Osteocyte (in vitro differentiated cells): ENCODE measurements around the gene TMEM94. TPM values are rescaled to one million over a fixed set of nuclear protein-coding genes. Genes with fewer than 3 reads are reported as not detected.

ENCODE experiments used
- DNase-seq: peaks from one replicate; pipeline ENCODE4 v3.0.0; 2021; ENCODE audit warnings: mixed read lengths; ENCODE audit not compliant: unreplicated experiment; ENCODE audit errors: extremely low spot score
- H3K27ac Mint-ChIP-seq: one replicate; pipeline ENCODE4 v1.8.0; 2021; ENCODE audit warnings: mild to moderate bottlenecking, mixed read lengths; ENCODE audit not compliant: unreplicated experiment
- H3K27me3 Mint-ChIP-seq: one replicate; pipeline ENCODE4 v1.8.0; 2021; ENCODE audit warnings: mixed read lengths; ENCODE audit not compliant: unreplicated experiment
- H3K36me3 Mint-ChIP-seq: one replicate; pipeline ENCODE4 v1.8.0; 2021; ENCODE audit warnings: mixed read lengths; ENCODE audit not compliant: unreplicated experiment
- H3K4me1 Mint-ChIP-seq: one replicate; pipeline ENCODE4 v1.8.0; 2021; ENCODE audit warnings: mixed read lengths; ENCODE audit not compliant: unreplicated experiment
- H3K4me3 Mint-ChIP-seq: one replicate; pipeline ENCODE4 v1.8.0; 2021; ENCODE audit warnings: mild to moderate bottlenecking, moderate library complexity, mixed read lengths; ENCODE audit not compliant: unreplicated experiment
- H3K9me3 Mint-ChIP-seq: one replicate; pipeline ENCODE4 v1.8.0; 2021; ENCODE audit warnings: mixed read lengths; ENCODE audit not compliant: unreplicated experiment
- CTCF ChIP-seq: fragments of 200-600 bp; sonication (generic); IDR thresholded peaks from 2 replicates; pipeline ENCODE4 v1.5.0; 2021; ENCODE audit warnings: antibody characterized with exemption, mild to moderate bottlenecking, moderate library complexity
- total RNA-seq: library from RNA; stranded (reverse); gene quantifications from 2 replicates; pipeline ENCODE4 v1.2.1, GENCODE V29; 2021

Gene TMEM94
- total RNA-seq, 1 donor from 2014 or later, result 78.4 TPM

DNA sequence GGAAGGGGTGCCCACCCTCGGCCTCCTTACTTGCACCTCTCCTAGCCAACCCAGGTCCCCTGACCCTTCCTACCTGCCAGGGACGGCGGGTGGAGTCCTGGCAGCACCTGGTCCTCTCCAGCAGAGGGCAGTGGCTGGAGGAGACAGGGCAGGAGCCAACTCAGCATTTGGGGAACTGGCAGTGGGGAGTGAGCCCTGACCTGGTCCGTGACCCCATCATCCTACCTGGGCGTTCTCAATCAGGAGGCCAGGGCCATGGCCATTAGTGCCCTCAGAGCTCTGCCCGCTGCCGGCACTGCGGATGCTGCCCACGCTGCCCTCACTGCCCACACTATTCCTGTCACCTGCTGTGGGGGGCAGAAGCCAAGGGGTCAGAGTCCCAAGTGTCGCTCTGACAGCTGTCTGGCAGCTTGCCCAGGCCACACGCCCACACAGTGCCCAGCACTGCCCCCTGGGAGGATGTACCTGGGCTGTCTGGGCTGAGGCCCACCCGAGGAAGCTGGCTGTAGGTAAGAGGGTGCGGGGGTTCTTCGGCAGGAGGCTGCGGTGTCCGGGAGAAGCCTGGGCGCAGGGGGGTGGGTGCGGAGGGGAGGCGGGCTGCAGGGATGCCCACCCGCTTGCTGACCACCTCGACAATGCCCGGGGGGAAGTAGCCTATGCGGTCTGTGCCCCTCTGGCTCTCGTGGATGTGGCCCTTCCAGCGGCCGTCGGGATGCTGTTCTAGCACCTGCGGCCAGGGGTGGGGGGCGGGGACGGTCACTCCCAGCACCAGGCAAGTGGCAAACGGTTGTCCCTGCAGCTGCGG lies 48.1 kb downstream of the TMEM94 start:
- H3K27me3 Mint-ChIP-seq, result no peaks in the 10 kb centered on the region
- no peak overlapping the region for H3K27ac Mint-ChIP-seq
- H3K36me3 Mint-ChIP-seq, result peaks cover 6% of the 10 kb centered on the region
- DNase-seq, result no peak
- H3K9me3 Mint-ChIP-seq, result no peaks in the 10 kb centered on the region
- H3K4me3 Mint-ChIP-seq, result no peak overlapping the region
- TF ChIP-seq CTCF, result peak; percentile 53
- H3K4me1 Mint-ChIP-seq, result peaks cover 11% of the 10 kb centered on the region

DNA sequence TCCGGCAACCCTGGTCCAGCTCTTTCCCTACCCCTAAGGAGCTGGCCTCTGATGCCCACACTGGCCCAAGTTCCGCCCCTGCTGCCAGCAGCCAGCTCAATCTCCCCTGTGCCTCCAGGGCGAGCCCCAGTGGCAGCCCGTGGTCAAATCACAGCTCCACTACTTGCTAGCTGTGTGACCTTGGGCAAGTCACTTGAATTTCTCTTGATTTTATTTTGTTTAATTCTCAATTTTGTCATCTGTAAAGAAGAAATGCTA lies 48.6 kb downstream of the TMEM94 start:
- no peak overlapping the region for H3K27ac Mint-ChIP-seq

GRCh38 chr17:75505640-75506039 lies 49.2 kb downstream of the TMEM94 start:
- Mint-ChIP-seq H3K27ac (no peak overlapping the region), H3K36me3 (peaks cover 9% of the 10 kb centered on the region), H3K4me3 (no peak overlapping the region), H3K4me1 (peaks cover 13% of the 10 kb centered on the region), H3K27me3 (no peaks in the 10 kb centered on the region), H3K9me3 (no peaks in the 10 kb centered on the region)
- no peak for TF ChIP-seq CTCF
- DNase-seq, result no peak

More for the DNA sequence above, 48.6 kb downstream of the TMEM94 start:
- Mint-ChIP-seq H3K4me3 (no peak overlapping the region), H3K4me1 (peaks cover 13% of the 10 kb centered on the region), H3K36me3 (peaks cover 9% of the 10 kb centered on the region), H3K9me3 (no peaks in the 10 kb centered on the region), H3K27me3 (no peaks in the 10 kb centered on the region)
- TF ChIP-seq CTCF, result no peak
- DNase-seq, result no peak

DNA sequence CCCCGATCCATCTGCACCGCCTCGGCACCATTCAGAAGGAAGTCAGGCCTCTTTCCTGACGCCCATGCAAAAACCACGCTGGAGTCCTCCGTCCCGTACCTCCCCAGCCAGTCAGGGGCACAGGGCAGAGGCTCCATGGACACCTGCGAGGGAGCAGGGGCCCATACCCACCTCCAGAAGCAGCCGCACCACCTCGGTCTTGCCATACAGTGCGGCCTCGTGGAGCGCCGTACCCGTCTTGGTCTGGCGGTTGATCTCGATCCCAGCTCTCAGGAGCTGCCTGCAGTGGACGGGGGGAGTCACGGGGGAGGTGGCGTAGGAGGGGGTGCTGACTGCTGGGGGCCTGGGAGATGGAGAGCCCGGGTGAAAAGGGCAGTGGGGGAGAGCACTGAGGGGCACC lies 49.7 kb downstream of the TMEM94 start:
- H3K4me3 Mint-ChIP-seq, result no peak overlapping the region
- H3K27ac Mint-ChIP-seq, result no peak overlapping the region
- no peaks in the 10 kb centered on the region for H3K9me3 Mint-ChIP-seq
- TF ChIP-seq CTCF, result no peak
- H3K4me1 Mint-ChIP-seq, result peaks cover 13% of the 10 kb centered on the region
- no peaks in the 10 kb centered on the region for H3K27me3 Mint-ChIP-seq
- peaks cover 9% of the 10 kb centered on the region for H3K36me3 Mint-ChIP-seq
- no peak for DNase-seq

- peaks cover 20% of the 10 kb centered on the region for H3K4me1 Mint-ChIP-seq
- no peak for TF ChIP-seq CTCF
- H3K9me3 Mint-ChIP-seq, result no peaks in the 10 kb centered on the region
- peaks cover 9% of the 10 kb centered on the region for H3K36me3 Mint-ChIP-seq
- no peaks in the 10 kb centered on the region for H3K27me3 Mint-ChIP-seq
- H3K27ac Mint-ChIP-seq, result no peak overlapping the region
- no peak overlapping the region for H3K4me3 Mint-ChIP-seq
- no peak for DNase-seq
Observed at GRCh38 chr17:75506888-75507287, 50.5 kb downstream of the TMEM94 start.
